ENCODE data around the gene BPTF.
"Not testable (repeated sequence)": the region's sequence is repeated elsewhere in the genome, so short reads cannot be mapped to it uniquely, and the experiment has no call there.

The BPTF gene

DNA sequence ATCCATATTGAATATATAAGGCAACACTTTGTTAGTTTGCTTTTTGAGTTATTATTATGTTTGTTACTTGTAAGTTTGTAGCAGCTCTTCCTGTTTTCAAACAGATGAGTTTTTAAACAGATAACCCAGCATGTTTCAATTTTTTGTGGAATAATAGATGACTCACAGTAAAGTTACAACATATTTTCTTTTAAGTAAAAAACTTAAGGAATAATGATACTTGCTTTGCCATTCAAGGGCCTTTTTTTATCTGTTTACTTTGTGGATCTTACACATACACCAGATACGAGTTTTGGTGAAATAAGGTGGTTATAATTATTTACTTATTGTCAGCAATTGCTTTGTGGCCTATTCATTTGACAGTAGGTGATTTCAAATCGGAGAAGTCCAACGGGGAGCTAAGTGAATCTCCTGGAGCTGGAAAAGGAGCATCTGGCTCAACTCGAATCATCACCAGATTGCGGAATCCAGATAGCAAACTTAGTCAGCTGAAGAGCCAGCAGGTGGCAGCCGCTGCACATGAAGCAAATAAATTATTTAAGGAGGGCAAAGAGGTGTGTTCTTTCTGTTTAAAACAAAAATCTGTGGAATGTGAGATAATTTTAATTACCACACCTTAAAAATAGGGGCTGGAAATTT is 66.3 kb downstream of the BPTF start:
- DNase-seq: no peak

- DNase-seq: no peak
Observed at GRCh38 chr17:67902511-67903231, 77.4 kb downstream of the BPTF start.

- not testable (repeated sequence) for DNase-seq
Observed at GRCh38 chr17:67905298-67905697, 80.0 kb downstream of the BPTF start.

DNA sequence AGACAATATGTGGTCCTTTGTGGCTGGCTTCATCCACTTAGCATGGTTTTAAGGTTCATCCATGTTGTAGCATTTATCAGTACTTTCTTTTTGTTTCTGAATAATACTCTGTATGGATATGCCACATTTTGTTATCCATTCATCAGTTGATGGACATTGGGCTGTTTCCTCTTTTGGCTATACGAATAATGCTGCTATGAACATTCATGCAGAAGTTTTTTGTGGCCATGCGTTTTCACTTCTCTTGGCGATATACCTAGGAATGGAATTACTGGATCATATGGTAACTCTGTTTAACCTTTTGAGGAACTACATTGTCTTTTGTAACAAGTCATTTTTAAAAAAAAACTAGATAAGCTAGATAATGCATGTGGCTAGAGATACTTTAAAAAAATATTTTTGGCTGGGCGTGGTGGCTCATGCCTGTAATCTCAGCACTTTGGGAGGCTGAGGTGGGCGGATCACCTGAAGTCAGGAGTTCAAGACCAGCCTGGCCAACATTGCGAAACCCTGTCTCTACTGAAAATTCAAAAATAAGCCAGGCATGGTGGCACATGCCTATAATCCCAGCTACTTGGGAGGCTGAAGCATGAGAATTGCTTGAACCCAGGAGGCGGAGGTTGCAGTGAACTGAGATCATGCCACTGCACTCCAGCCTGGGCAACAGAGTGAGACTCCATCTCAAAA is 85.0 kb downstream of the BPTF start:
- DNase-seq: not testable (repeated sequence)

DNA sequence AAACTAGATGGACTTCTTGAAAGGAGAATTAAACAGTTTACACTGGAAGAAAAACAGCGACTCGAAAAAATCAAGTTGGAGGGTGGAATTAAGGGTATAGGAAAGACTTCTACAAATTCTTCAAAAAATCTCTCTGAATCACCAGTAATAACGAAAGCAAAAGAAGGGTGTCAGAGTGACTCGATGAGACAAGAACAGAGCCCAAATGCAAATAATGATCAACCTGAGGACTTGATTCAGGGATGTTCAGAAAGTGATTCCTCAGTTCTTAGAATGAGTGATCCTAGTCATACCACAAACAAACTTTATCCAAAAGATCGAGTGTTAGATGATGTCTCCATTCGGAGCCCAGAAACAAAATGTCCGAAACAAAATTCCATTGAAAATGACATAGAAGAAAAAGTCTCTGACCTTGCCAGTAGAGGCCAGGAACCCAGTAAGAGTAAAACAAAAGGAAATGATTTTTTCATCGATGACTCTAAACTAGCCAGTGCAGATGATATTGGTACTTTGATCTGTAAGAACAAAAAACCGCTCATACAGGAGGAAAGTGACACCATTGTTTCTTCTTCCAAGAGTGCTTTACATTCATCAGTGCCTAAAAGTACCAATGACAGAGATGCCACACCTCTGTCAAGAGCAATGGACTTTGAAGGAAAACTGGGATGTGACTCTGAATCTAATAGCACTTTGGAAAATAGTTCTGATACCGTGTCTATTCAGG is 85.9 kb downstream of the BPTF start:
- no peak for DNase-seq

- no peak for DNase-seq
Observed at GRCh38 chr17:67912088-67912487, 86.8 kb downstream of the BPTF start.

DNA sequence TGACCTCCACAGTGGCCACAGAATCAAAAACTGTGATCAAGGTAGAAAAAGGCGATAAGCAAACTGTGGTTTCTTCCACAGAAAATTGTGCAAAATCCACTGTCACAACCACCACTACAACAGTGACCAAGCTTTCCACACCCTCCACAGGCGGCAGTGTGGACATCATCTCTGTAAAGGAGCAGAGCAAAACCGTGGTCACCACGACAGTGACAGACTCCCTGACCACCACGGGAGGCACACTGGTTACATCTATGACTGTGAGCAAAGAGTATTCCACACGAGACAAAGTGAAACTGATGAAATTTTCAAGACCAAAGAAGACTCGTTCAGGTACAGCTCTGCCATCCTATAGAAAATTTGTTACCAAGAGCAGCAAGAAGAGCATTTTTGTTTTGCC is 87.4 kb downstream of the BPTF start:
- DNase-seq: no peak

DNA sequence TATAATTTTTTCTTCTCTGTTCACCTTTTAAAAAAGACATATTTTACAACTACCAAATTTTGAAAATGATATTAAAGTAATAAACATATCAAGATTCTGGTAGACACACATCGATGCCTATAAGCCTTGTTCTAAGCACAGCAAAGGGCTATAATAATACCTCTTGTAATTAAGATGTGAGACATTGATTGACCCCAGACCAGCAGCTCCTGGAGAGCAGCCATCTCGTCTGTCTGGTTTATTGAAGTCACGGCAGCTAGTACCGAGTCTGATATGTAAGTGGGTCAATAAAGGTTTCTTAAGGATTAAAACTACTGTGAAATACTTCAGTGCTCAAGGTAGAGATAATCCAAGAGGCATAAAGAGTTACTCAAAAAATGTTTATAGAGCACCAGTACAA is 94.9 kb downstream of the BPTF start:
- DNase-seq: no peak

DNA sequence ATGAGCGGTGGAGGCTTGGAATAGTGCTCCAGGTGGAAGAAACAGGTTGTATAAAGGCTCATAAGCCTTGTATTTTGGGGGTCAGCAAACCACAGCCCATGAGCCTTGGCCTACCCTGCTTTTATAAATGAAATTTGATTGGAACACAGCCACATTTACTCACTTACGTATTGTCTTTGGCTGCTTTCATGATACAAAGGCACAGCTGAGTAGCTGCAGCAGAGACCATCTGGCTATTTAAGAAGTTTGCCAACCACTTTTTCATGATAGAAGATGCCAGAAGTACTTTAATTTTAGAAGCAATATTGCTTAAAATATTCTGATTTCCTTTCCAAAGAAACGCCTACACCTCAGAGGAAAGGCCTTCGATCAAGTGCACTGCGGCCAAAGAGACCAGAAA is 97.2 kb downstream of the BPTF start:
- no peak for DNase-seq

DNA sequence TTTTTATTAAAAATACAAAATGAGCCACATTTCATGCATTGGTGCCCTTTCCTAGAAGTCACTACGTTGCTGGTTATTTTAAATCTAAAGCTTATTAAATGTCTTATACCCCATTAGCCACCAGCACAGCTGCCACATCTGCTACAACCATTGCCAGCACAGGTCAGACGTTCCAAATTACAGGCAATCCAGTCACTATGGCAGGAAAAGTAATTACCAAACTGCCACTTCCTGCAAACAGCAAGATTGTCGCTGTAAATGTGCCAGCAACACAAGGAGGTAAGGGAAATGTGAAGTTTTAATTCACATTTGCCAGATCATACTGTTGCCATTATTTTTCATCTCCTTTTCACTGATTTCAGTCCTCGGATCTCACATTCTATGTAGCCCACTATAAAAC is 103.5 kb downstream of the BPTF start:
- not testable (repeated sequence) for DNase-seq

DNA sequence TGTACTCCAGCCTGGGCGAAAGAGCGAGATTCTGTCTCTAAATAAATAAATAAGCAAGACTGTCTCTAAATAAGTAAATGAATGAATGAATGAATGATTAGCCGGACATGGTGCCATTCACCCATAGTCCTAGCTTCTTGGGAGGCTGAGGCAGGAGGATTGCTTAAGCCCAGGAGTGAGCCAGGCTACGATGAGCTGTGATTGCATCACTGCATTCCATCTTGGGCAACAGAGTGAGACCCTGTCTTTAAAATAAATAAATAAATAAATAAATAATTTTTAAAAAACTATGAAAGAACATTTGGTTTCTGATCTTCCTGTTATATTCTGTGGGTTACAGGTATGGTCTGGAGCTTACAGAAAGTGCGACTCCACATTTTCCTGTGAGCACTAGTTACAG is 105.9 kb downstream of the BPTF start:
- DNase-seq: no peak

DNA sequence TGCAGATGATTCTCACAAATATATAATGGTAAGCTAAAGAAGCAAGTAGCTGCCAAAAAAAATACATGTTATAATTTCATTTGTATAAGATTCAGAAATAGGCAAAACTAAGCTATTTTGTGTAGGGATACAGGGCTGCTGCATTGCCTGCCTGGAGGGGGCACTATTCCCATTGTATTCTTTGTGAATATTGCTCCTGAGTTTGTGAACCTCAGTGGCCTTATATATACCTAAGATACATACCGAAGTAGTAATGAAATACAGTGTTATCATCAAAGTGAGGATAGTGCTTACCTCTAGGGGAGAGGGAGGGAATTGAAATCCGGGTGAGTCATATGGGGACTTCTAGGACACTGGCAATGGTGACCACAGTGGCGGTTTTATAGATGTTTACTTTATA is 117.5 kb downstream of the BPTF start:
- DNase-seq: peak in 1 of 2 donors; percentile 10

DNA sequence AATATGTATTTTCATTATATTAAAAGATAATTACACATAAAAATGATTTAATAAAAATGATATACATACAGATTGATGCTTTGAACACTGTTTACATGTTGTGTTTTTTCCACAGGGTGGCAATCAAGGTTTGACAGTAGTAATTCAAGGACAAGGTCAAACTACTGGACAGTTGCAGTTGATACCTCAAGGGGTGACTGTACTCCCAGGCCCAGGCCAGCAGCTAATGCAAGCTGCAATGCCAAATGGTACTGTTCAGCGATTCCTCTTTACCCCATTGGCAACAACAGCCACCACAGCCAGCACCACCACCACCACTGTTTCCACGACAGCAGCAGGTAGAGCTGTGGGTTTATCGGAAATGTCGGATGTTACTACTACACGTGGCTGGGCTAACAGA is 118.7 kb downstream of the BPTF start:
- DNase-seq: no peak

DNA sequence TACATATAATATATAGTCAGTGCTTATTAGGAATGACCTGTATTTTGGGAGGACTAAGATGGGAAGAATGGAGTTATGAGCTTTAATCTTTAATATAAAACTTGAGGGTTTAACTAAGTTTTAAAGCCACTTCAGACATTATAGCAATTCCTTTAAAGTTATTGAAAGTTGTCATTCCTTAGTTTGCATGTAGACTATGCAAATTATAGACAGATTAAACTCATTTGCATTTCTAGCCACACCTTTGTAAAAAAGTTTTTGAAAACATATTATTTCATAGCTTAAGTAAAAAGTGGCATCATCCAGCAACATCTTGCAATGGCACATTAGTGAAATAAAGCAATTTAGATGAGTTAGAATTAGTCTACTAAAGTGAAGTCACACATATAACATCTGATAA is 121.2 kb downstream of the BPTF start:
- no peak for DNase-seq

GRCh38 chr17:67947325-67947813 is 122.1 kb downstream of the BPTF start:
- no peak for DNase-seq

DNA sequence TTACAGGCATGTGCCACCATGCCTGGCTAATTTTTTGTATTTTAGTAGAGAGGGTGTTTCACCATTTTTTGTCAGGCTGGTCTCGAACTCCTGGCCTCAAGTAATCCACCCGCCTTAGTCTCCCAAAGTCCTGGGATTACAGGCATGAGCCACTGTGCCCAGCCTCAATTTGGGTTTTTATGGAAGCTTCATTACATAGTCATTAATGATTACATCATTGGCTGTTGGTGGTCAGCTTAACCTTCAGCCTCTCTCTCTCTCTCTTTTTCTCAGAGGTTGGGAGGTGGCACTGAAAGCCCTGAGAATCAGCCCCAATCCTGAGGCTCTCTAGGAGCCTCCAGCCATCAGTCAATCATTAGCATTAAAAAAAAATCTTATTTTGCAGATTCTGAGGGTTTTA is 125.6 kb downstream of the BPTF start:
- DNase-seq: no peak

DNA sequence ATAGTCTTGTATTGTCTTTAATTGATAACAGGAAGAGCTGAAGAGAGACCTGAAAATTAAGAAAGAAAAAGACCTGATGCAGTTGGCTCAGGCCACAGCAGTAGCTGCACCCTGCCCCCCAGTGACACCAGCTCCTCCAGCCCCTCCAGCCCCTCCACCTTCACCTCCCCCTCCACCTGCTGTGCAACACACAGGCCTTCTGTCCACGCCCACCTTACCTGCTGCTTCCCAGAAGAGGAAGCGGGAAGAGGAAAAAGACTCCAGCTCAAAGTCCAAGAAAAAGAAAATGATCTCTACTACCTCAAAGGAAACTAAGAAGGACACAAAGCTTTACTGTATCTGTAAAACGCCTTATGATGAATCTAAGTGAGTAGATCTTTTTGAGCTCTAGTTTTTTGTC is 134.2 kb downstream of the BPTF start:
- DNase-seq: no peak

DNA sequence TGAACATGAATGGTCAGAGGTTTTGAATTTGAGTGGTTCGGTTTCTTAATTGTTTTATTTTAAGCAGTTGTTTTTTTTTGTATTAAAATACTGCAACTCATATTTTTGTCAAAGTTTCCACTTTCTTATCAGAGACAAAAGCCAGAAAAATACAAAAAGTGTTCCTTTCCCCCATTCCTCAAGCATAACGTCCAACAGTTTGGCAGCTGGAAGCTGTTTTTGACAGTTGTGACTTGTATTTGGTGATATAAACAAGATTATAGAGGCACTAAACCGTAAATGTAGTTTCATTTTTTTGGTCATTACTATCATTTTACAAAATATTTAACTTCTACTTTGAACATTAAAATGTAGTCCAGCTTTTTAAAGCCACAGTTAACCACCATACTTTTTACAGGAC is 135.0 kb downstream of the BPTF start:
- DNase-seq: not testable (repeated sequence)

DNA sequence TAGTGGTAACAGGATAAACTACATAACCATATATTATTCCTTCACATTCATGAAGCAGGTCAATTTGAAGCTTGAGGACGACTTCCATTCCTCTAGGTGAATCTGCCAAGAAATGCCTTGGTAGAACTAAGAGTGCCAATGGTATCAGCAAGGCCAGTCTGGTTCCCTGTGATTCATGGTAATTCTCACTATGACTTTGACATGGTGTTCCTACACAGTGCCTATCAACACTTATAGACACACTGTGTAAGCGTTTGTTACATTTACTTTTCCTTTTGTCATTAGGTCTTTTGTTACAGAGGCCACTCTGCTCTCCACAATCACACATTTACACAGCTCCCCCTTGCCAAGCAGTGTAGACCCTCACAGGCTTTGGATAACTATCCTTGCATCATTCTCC is 136.9 kb downstream of the BPTF start:
- not testable (repeated sequence) for DNase-seq

DNA sequence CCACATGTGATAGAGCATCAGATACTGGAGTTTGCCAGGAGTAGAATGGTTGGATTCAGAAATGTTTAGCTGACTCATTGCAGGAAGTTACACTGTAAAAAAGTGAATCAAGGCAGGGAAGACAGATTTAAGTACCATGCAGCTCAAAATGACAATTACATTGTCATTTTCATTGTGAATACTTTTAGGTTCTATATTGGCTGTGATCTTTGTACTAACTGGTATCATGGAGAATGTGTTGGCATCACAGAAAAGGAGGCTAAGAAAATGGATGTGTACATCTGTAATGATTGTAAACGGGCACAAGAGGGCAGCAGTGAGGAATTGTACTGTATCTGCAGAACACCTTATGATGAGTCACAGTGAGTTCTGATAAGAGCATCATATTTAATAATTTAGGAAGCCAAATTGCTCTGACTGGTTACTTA is 137.9 kb downstream of the BPTF start:
- peak; percentile 62 to 74 for DNase-seq

DNA sequence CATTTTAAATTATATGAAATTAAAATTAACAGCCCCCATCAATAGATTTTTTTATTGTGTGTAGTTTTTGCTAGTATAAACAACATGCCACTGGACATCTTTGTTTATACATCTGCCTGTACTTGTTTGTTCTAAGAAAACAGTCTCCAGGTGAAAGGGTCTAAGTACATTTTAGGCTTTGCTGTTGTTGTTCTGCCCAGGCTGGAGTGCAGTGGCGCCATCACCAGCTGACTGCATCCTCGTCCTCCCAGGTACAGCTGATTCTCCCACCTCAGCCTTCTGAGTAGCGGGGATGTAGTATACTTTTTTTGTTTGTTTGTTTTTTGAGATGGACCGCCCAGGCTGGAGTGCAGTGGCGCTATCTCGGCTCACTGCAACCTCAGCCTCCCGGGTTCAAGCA is 145.5 kb downstream of the BPTF start:
- no peak for DNase-seq

DNA sequence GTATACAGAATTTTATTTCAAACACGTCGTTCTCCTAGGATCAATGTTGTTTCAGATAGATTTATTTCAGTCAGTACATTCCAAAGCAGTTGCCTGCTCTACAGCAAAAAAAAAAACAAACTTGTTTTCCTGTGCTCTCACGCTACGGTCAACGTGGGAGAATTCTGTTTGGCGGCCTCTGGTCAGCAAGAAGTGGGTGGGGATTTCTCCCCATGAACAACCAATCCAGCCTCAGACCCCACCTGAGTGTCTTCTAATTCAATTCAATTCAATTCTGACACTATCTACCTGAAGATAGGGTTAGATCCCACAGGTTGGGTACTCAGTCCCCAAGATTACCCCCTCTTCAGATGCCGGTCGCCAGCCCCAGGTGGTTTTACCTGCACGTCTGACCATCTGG is 148.9 kb downstream of the BPTF start:
- no peak for DNase-seq

DNA sequence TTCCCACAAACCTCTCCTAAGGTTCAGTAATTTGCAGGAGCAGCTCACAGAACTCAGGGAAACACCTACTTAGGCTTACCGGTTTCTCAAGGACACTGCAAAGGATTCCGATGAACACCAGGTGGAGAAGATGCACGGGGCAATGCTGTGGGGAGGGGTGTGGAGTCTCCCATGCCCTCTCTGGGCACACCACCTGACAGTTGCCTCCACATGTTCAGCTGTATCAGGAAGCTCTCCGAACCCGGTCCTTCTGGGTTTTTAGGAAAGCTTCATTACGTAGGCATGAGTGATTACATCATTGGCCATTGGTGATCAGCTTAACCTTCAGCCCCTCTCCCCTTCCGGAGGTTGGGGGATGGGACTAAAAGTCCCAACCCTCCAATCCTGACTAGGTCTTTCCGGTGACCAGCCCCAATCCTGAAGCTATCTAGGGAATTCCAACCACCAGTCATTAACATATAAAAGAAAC is 149.3 kb downstream of the BPTF start:
- DNase-seq: no peak
